ENCODE data around the gene TSLP. TPM values are rescaled to one million over a fixed set of nuclear protein-coding genes. Genes with fewer than 3 reads are reported as not detected.

The TSLP gene
- total RNA-seq, 6 experiments from 2014 or later = 0.74 to 2.4 (median 1.4) TPM

GRCh38 chr5:111079846-111080245 is 8.3 kb downstream of the TSLP start:
- intact Hi-C loops (cut with DNase I) = no loop called here

DNA sequence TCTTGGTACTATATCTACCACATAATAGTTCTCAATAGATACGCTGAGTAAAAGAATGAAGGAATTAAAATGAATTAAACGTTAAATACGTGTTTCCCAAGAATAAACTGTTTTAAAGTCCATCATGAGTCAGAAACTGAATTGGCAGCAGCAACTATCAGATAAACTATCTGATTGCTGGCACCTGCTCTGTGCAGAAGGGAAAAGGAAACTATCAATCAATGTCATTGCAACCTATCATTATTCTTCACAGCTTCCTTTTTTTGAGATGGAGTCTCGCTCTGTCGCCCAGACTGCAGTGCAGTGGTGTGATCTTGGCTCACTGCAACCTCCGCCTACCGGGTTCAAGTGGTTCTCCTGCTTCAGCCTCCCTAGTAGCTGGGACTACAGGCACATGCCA is 11.8 kb downstream of the TSLP start:
- no peaks in the 10 kb centered on the region for H3K9me3 ChIP-seq
- 33% methylated on average over 6 of the region's 7 CpGs for WGBS (ENCODE audit: insufficient coverage, low coverage, low lambda C conversion rate, missing lambda C conversion rate)
- DNase-seq = no peak
- no peak overlapping the region for H3K4me3 ChIP-seq
- no peaks in the 10 kb centered on the region for H3K4me1 ChIP-seq
- ATAC-seq = peak in 1 of 4 donors; percentile 60
- intact Hi-C loops (cut with DNase I) = no loop called here
- no peak for TF ChIP-seq POLR2A (IDR thresholded peaks at IDR 0.05)
- TF ChIP-seq, protein P1, sequence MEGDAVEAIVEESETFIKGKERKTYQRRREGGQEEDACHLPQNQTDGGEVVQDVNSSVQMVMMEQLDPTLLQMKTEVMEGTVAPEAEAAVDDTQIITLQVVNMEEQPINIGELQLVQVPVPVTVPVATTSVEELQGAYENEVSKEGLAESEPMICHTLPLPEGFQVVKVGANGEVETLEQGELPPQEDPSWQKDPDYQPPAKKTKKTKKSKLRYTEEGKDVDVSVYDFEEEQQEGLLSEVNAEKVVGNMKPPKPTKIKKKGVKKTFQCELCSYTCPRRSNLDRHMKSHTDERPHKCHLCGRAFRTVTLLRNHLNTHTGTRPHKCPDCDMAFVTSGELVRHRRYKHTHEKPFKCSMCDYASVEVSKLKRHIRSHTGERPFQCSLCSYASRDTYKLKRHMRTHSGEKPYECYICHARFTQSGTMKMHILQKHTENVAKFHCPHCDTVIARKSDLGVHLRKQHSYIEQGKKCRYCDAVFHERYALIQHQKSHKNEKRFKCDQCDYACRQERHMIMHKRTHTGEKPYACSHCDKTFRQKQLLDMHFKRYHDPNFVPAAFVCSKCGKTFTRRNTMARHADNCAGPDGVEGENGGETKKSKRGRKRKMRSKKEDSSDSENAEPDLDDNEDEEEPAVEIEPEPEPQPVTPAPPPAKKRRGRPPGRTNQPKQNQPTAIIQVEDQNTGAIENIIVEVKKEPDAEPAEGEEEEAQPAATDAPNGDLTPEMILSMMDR (IDR thresholded peaks at IDR 0.05) = no peak
- no peak overlapping the region for H3K27ac ChIP-seq
- no peaks in the 10 kb centered on the region for H3K36me3 ChIP-seq
- H3K27me3 ChIP-seq = no peaks in the 10 kb centered on the region

More at GRCh38 chr5:111079846-111080245, 8.3 kb downstream of the TSLP start:
- WGBS (ENCODE audit: insufficient coverage, low coverage, low lambda C conversion rate, missing lambda C conversion rate) = 80% methylated on average over 1 of the region's 1 CpG
- DNase-seq (no peak), ATAC-seq (no peak)
- no peak overlapping the region for H3K27ac ChIP-seq
- H3K36me3 ChIP-seq = no peaks in the 10 kb centered on the region
- no peaks in the 10 kb centered on the region for H3K9me3 ChIP-seq
- TF ChIP-seq, protein P1 (IDR thresholded peaks at IDR 0.05) = no peak
- TF ChIP-seq POLR2A (IDR thresholded peaks at IDR 0.05) = no peak
- H3K27me3 ChIP-seq = no peaks in the 10 kb centered on the region
- H3K4me3 ChIP-seq = no peak overlapping the region
- H3K4me1 ChIP-seq = no peaks in the 10 kb centered on the region

- TF ChIP-seq, protein P1 (IDR thresholded peaks at IDR 0.05) = peak in 1 of 4 donors; percentile 5
- peak; percentile 53 for TF ChIP-seq POLR2A (IDR thresholded peaks at IDR 0.05)
- whole genome bisulfite sequencing (ENCODE audit: insufficient coverage, low coverage, low lambda C conversion rate, missing lambda C conversion rate) = 2% methylated on average over 28 of the region's 50 CpGs
- Histone ChIP-seq H3K9me3 (no peaks in the 10 kb centered on the region), H3K4me1 (peaks cover 0 to 17% (median 5%) of the 10 kb centered on the region in 4 donors), H3K36me3 (peaks cover 0 to 18% (median 4%) of the 10 kb centered on the region in 4 donors), H3K27me3 (no peaks in the 10 kb centered on the region), H3K27ac (peak within 1 kb of the TSS; percentile 74 to 77 (median 75)), H3K4me3 (peak within 1 kb of the TSS; percentile 71 to 96 (median 92))
- intact Hi-C loops (cut with DNase I) = no loop called here
- DNase-seq (peak; percentile 87 to 91 (median 91)), ATAC-seq (peak; percentile 99 to 100 (median 100))
Measured at GRCh38 chr5:111092062-111092853, 20.7 kb downstream of the TSLP start, which contains the start of gene WDR36. TSS of gene WDR36 (plus strand) at chr5:111092348. CDS start at chr5:111092457, 109 bp downstream.

DNA sequence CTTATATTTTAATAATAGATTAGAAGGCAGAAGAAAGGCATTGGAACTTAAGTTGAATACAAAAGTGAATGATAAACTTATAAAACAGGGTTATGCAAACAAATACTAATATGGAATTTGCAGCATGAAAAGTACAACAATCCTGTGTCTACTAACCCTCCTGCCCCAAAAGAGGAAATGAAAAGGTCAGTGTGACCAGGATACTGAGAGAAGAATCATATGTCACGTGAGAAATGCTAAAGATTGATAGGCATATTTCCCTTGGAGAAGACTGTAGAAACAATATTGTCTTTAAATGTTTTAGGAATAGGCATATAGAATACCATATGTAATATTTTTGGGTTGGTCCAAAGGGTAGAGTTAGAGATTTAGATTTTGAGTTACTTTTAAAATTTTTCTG is 24.5 kb downstream of the TSLP start:
- no peaks in the 10 kb centered on the region for H3K27me3 ChIP-seq
- H3K4me3 ChIP-seq = no peak overlapping the region
- peaks cover 0 to 17% (median 5%) of the 10 kb centered on the region in 4 donors for H3K4me1 ChIP-seq
- TF ChIP-seq POLR2A (IDR thresholded peaks at IDR 0.05) = no peak
- TF ChIP-seq, protein P1 (IDR thresholded peaks at IDR 0.05) = no peak
- no peak for DNase-seq
- no peak overlapping the region for H3K27ac ChIP-seq
- peaks cover 0 to 50% (median 7%) of the 10 kb centered on the region in 4 donors for H3K36me3 ChIP-seq
- intact Hi-C loops (cut with DNase I) = no loop called here
- ATAC-seq = no peak
- 75% methylated on average over 1 of the region's 1 CpG for WGBS (ENCODE audit: insufficient coverage, low coverage, low lambda C conversion rate, missing lambda C conversion rate)
- H3K9me3 ChIP-seq = no peaks in the 10 kb centered on the region

Measured in right lobe of liver (tissue), 6 donors.